Mesothelial cell of epicardium (in vitro differentiated cells): ENCODE data around the gene RAPGEF6. TPM values are rescaled to one million over a fixed set of nuclear protein-coding genes. Genes with fewer than 3 reads are reported as not detected.

Source experiments
- DNase-seq, 2 experiments: peaks; one replicate each; pipeline ENCODE4 v3.0.0; 2021; ENCODE audit warnings: low spot score in 2 of 2; ENCODE audit not compliant: unreplicated experiment in 2 of 2
- H3K27ac Mint-ChIP-seq: 2 replicates; pipeline ENCODE4 v1.8.0; 2021; ENCODE audit warnings: mixed read lengths
- H3K27me3 Mint-ChIP-seq: 2 replicates; pipeline ENCODE4 v1.8.0; 2021; ENCODE audit warnings: low read depth, mixed read lengths
- H3K36me3 Mint-ChIP-seq: 2 replicates; pipeline ENCODE4 v1.8.0; 2021; ENCODE audit warnings: mixed read lengths
- H3K4me1 Mint-ChIP-seq: 2 replicates; pipeline ENCODE4 v1.8.0; 2021; ENCODE audit warnings: mixed read lengths
- H3K4me3 Mint-ChIP-seq: 2 replicates; pipeline ENCODE4 v1.8.0; 2021; ENCODE audit warnings: mild to moderate bottlenecking, moderate library complexity, mixed read lengths
- H3K9me3 Mint-ChIP-seq: 2 replicates; pipeline ENCODE4 v1.8.0; 2021; ENCODE audit warnings: mixed read lengths
- total RNA-seq: library from RNA; stranded (reverse); gene quantifications from 3 replicates; pipeline ENCODE4 v1.2.1, GENCODE V29; 2021
- TF ChIP-seq, protein P1 (sequence below): fragments of 200-600 bp; sonication (generic); IDR thresholded peaks from one replicate; pipeline ENCODE4 v1.5.0; 2021; ENCODE audit warnings: antibody characterized with exemption; ENCODE audit not compliant: unreplicated experiment

The RAPGEF6 gene
- total RNA-seq, 1 donor from 2014 or later = 29.0 TPM

DNA sequence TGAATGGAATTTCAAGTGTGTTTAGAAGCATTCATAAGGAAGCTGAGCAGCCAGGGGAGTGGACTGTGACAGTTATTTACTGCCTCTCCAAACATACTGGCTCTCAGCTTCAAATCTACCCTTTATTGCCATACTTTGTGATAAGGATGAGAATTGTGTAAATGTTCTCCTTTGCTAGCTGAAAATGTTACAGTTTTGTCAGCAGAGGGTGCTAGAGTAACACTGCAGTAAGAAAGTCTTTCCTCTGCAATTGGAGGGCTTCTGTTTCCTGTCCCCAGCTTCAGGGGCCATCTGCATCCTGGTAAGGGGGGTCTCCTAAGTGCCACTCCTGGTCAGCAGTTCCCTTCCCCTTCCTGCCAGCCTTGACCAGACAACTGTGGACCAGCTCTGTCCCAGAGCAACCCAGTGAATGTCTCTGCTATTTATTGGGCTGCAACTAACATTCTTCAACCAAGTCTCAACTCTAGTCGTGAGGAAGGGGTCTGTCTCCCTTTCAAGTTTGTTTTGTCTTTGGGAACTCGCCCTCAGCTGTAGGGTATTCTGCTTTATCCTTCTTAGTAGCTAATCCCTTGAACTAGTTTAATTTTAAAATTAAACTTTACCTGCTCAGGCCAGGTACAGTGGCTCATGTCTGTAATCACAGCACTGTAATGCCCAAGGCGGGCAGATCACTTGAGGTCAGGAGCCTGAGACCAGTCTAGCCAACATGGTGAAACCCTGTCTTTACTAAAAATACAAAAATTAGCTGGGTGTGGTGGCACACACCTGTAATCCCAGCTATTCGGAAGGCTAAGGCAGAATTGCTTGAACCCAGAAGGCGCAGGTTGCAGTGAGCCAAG is 45.3 kb downstream of the RAPGEF6 start:
- DNase-seq = no peak
- TF ChIP-seq, protein P1, sequence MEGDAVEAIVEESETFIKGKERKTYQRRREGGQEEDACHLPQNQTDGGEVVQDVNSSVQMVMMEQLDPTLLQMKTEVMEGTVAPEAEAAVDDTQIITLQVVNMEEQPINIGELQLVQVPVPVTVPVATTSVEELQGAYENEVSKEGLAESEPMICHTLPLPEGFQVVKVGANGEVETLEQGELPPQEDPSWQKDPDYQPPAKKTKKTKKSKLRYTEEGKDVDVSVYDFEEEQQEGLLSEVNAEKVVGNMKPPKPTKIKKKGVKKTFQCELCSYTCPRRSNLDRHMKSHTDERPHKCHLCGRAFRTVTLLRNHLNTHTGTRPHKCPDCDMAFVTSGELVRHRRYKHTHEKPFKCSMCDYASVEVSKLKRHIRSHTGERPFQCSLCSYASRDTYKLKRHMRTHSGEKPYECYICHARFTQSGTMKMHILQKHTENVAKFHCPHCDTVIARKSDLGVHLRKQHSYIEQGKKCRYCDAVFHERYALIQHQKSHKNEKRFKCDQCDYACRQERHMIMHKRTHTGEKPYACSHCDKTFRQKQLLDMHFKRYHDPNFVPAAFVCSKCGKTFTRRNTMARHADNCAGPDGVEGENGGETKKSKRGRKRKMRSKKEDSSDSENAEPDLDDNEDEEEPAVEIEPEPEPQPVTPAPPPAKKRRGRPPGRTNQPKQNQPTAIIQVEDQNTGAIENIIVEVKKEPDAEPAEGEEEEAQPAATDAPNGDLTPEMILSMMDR = peak; percentile 56
- no peaks in the 10 kb centered on the region for H3K4me1 Mint-ChIP-seq
- H3K9me3 Mint-ChIP-seq = peaks cover 2% of the 10 kb centered on the region
- H3K4me3 Mint-ChIP-seq = no peak overlapping the region
- peaks cover 15% of the 10 kb centered on the region for H3K36me3 Mint-ChIP-seq
- H3K27ac Mint-ChIP-seq = no peak overlapping the region
- H3K27me3 Mint-ChIP-seq = no peaks in the 10 kb centered on the region

DNA sequence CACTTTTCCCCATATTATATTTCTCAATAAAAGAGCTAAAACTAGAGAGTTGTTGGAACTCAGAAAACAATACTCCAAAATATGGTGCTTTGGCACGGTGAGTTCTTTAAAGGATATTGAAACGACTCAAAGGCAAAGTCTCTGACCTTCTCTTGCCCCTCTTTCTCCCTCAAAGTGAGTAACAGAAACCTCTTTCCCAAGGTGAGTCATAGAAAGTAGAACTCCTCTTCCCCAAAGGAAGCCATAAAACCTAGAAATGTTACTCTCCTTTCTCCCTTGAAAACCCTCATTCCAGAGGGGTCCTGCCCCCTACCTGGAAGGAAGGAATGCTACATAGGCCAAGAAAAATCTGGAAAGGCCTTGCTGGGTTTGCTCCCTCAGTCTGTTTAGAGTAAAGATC is 47.5 kb downstream of the RAPGEF6 start:
- no peak for DNase-seq

DNA sequence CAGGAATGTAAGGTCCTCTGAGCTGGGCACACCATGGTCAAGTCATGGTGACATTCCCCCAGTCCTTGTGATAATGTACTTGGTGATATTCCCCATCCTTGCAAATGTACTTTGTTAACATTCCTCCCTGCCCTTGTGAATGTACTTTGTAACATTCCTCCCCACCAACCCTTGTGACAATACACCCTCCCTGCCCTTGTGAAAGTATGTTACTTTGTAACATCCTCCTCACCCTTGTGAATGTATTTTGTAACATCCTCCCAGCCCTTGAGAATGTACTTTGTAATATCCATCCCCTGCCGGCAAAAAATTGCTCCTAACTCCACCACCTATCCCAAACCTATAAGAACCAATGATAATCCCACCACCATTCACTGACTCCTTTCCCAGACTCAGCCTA is 53.3 kb downstream of the RAPGEF6 start:
- Mint-ChIP-seq H3K4me3 (no peak overlapping the region), H3K36me3 (peaks cover 37% of the 10 kb centered on the region), H3K27me3 (no peaks in the 10 kb centered on the region), H3K4me1 (no peaks in the 10 kb centered on the region), H3K9me3 (peaks cover 35% of the 10 kb centered on the region), H3K27ac (no peak overlapping the region)
- TF ChIP-seq, protein P1 = no peak
- DNase-seq = no peak

More for the DNA sequence above, 47.5 kb downstream of the RAPGEF6 start:
- TF ChIP-seq, protein P1 = no peak
- Mint-ChIP-seq H3K27ac (no peak overlapping the region), H3K4me1 (no peaks in the 10 kb centered on the region), H3K36me3 (peaks cover 5% of the 10 kb centered on the region), H3K4me3 (no peak overlapping the region), H3K27me3 (no peaks in the 10 kb centered on the region), H3K9me3 (no peaks in the 10 kb centered on the region)

DNA sequence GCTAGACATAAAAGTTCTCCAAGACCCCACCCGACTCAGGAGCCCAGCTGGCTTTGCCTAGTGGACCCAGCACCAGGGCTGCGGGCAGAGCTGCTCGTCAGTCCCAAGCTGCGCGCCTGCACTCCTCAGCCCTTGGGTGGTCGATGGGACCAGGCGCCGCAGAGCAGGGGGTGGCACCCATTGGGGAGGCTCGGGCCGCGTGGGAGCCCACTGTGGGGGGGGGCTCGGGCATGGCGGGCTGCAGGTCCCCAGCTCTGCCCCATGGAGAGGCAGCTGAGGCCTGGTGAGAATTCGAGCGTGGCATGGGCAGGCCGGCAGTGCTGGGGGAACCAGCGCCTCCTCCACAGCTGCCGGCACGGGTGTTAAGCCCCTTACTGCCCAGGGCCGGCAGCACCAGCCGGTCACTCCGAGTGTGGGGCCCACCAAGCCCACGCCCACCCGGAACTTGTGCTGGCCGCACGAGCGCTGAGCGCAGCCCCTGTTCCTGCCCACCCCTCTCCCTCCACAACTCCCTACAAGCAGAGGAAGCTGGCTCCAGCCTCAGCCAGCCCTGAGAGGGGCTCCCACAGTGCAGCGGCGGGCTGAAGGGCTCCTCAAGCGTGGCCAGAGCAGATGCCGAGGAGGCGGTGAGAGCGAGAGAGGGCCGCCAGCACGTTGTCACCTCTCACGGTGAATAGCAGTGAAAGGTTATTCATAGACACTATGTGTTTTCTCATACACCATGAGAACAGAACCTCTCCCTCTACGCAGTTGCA is 54.9 kb downstream of the RAPGEF6 start:
- TF ChIP-seq, protein P1 = no peak
- no peaks in the 10 kb centered on the region for H3K4me1 Mint-ChIP-seq

DNA sequence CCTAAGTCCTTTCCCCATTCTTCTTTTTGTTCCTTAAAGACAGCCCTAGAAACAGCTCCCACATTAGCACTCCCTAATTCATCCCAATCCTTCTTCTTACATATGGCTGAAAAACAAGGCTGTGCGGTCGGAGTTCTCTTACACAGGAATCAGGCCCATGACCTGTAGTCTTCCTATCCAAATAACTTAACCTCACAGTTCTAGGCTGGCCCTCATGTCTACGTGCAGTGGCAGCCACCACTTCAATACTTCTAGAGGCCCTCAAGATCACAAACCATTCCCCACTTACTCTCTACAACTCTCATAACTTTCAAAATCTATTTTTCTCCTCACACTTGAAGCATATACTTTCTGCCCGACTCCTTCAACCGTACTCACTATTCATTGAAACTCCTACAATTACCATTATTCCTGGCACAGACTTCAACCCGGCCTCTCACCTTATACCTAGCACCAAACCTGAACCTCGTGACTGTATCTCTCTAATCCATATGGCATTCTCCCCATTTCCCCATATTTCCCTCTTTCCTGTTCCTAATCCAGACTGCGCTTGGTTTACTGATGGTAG is 59.3 kb downstream of the RAPGEF6 start:
- Mint-ChIP-seq H3K9me3 (peaks cover 47% of the 10 kb centered on the region), H3K27me3 (no peaks in the 10 kb centered on the region), H3K4me3 (no peak overlapping the region), H3K4me1 (no peaks in the 10 kb centered on the region), H3K27ac (no peak overlapping the region), H3K36me3 (peaks cover 47% of the 10 kb centered on the region)
- DNase-seq = no peak
- TF ChIP-seq, protein P1 = no peak

More for the DNA sequence above, 54.9 kb downstream of the RAPGEF6 start:
- no peak for DNase-seq
- H3K4me3 Mint-ChIP-seq = no peak overlapping the region
- peaks cover 35% of the 10 kb centered on the region for H3K9me3 Mint-ChIP-seq
- peaks cover 37% of the 10 kb centered on the region for H3K36me3 Mint-ChIP-seq
- H3K27ac Mint-ChIP-seq = no peak overlapping the region
- no peaks in the 10 kb centered on the region for H3K27me3 Mint-ChIP-seq
